Stimulated activated CD4-positive, alpha-beta T cell treated with anti-CD3 and anti-CD28 coated beads, Interleukin-1b, Interleukin-23, amount 100 ng/mL, for 4 hours (primary cell): Measurements from ENCODE around the gene NRP2.

Source experiments
- DNase-seq, 2 donors: peaks; one replicate each; pipeline ENCODE4 v3.0.0-alpha.2; 2020; ENCODE audit warnings: low read depth in 2 of 2

The NRP2 gene

DNA sequence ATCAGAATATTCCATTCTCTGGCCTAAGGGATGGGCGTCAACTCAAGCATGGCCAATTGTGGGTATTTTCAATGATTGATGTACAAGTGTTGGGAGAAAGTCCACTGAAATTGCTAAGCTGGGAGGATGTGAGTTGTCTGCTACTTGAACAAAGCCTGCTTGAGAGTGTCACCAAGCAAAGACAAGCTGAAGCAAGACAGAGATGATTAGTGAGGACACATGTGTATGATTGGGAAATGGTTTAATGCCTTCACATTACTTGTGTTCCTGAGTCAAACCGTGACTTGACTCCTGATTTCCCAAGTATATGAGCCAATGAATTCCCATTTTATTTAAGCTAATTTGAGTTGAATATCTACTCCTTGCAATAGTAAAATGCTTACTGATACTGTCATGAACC, 23.7 kb upstream of the NRP2 start:
- no peak for DNase-seq

DNA sequence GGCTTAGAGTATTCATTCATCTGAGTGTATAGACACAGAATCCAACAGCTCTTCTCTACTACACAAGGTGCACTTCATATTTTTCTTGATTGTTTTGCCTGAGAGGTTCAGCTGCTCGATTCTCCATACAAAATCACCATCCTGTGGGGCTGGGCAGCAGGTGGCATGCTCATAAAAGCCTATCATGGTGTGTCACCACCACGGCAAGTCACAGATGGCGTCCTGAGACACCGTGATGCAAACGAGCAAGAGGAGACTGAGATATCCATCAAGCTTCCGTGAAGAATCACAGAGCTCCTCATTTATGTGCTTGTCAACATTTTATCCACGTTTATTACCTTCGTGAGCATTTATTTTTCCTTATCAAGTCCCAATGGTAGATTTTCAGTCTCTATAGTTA, 22.4 kb upstream of the NRP2 start:
- DNase-seq = no peak

DNA sequence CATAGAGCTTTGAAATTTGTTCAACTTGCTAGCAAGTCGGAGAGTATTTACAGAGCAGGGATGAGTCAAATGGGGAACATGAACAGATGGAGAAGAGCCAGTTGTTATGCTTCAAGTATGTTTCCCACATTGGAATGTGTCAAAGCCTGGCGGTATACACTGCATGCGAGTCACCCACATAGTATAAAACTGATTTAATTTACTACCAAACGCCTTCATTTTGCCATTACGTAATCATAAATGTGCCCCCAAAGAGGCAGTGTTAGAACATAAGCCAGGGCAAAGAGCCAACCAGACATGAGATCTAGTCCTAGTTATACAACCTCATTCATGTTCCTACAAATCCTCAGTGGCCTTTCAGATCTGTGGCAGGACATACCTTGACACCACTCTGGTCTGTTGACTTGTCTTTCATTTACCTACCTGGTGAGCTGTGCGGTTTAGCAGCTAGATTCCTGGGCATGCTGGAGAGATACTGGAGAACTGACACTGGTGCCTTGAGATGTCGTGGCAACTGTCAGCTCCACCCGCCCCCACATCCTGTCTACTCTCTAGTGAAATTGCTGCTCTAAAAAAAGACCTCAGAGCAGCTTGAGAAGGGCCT, 21.7 kb upstream of the NRP2 start:
- DNase-seq = peak in 1 of 2 donors; percentile 30

DNA sequence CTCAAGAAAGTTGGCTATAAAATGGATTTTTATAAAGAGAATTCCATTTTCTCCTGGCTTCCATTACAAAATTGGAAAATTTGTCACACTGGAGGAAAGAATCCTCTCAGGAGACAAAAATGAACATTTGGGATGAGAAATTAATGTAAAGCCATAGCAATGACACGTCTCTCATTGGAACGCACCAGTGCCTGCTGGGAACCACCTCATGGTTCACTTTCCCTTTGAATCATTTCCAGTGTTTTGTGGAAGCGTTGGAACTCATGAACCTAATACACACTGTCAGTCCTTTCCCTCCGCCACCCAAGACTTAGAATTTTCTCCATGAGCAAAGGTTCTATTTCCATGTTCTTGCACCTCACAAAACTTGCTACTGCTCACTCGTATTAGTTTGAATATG, 21.0 kb upstream of the NRP2 start:
- no peak for DNase-seq

DNA sequence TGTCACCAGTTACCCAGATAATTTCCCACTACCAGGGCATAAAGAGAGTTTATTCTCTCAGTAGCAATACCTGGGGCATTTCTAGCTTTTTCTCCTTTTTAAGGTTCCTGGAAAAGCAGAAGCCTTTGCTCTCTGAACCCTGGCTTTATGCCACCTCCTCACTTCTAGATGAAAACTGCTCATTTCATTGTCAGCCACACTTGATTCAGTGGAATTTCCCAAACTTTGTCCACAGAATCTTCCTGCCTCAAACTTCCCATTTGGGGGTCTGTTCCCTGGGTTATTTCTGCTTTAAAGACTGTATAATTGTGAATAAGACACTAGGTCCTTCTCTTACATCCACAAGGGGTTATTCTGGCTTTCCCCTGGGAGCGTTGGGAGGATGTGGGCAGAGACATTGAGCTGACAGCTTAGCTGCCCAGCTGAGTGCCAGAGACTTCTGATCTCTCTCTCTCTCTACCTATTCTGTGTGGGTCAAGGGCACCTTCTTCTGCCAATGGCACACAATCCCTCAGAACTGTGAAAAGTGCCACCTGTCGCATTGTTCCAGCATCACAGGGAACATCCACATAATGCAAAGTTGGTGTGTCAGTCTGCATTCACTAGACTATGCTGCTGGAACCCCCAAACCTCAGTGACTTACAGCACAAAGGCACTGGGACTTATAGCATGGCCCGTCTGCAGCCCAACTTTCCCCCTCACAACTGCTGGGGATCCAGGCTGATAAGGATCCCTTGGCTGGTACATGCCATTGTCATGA, 19.9 kb upstream of the NRP2 start:
- DNase-seq = no peak

DNA sequence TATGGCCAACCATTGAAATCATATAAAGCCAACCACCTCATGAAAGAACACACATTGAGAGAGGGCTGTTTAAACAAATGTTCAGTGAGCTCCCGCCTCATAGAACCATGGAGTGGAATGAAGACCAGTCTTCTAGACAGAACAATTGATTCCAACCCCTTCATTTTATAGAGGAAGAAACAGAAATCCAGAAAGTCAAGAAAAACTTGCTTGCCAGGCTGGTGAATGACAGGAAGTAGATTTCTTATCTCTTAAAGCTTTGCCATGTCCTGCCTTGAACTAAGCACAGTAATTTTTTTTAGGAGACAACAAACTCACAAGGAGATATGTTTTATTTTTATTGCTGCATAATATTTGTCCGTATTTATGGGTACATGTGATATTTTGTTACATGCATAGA, 16.5 kb upstream of the NRP2 start:
- DNase-seq = no peak

DNA sequence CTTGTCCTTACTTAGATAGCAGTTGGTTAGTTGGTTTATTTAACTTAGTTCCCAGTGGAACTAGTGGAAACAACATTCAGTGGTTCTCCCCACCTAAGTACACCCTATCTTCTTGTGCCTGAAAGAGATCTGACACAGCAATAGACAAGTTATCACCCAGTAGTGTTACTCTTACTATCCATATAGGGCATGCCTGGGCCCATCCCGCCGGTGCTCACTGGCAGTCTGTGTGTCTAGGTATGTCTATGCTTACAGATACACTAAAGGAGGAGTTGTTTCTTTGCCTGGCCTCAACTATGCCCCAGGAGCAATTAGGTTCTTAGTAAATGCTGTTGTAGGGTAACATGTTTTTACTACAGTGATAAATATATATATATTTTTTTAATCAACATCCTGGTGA, 12.0 kb upstream of the NRP2 start:
- no peak for DNase-seq

DNA sequence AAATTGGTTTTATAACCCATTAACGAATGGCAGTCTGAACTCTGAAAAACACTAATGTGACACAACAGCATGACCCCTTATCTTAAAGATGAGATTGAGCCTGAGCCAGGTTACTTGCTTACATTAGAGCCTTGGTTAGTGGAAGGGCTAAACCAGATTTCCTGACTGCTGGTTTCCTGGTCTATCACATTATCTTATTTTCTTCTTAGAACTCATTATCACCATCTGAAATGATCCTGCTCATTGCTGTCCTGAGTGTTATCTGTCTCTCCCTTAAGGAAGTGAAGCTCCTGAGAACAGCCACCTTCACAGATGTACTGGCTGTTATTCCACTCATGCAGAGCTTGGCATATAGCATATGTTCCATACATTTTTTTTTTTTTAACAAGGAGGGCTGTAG, 9.0 kb upstream of the NRP2 start:
- no peak for DNase-seq

DNA sequence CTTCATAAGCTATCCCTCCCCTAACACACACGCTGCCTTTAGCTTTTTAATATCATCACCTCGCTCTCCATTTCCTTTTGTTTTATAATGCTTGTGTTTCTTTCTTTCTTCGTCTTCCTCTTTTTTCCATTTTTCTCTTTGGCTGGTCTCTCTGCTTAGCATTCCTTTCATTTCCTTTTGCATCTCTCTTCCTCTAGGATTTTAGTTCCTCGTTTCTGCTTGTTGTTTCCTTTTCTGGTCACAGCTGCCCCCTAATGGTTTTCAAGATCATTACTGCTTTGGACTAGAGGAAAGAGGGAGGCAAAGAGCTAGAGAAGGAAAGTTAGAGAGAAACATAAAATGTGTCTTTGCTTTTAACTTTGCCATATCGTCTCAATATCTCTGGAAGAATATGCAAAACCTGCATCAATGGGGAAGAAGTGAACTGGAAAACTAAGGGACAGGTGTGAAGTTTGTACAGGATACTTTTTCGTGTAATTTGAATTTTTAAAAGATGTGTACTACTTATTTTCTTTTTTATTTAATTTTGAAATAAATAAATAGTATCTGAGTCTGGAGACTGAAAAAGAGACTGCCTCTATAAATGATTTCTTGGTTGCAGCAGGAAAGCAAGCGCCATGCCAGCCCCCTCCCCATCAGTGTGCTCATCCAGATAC, 6.3 kb upstream of the NRP2 start:
- DNase-seq = no peak

DNA sequence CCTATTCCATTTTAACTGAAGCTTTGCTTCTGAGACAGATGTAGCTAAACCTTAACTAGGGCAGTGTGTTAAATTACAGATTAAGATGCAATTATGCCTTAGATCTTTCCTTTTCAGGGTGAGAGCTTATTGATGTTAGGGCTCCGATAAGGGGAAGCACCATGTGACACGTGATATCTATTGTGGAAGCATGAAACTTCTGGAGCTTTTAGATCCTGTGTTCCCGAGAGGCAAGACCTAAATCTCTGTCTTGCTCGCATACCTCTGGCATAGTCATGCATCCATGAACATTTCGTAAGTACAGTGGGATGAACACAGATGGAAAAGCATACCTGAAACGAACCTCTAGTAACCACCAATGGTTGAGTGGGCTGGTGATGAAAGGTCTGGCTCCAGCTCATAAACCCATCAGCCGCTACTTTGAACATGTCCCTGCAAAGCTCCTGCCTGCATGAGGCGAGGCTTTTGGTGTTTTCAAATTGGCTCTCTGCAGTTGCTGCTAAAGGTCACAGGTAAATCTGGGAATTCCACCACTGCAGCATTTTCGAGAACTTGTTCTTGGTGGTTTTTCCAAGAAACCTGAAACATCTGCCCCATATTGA, 3.7 kb upstream of the NRP2 start:
- DNase-seq = no peak

DNA sequence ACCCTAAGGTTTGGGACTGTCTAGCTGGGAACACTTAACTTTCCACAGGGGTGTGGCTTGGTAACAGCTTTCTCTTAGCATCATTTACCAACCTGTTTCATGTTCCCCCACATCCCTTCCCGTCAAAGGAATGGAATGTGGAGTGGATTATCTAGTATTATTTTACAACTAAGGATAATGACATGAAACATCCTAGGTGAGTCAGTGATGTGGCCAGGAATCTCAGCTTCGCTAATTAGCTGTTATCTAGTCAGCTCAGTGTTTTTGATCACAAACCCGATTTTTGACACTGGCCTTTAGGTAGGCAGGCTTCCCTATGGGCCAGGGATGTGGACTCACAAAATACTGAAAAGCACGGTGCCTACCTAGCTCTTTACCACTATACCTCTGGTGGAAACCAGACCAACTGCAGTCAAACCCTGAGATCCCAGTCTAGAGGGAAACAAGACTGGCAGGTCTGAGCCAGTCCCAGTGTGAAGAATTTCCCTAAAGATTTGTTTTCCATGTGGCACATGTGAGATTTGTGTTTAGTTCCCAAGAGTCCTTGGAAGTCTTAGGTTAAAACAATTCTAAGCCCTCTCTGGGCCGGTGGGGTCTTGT, 2.8 kb upstream of the NRP2 start:
- no peak for DNase-seq

DNA sequence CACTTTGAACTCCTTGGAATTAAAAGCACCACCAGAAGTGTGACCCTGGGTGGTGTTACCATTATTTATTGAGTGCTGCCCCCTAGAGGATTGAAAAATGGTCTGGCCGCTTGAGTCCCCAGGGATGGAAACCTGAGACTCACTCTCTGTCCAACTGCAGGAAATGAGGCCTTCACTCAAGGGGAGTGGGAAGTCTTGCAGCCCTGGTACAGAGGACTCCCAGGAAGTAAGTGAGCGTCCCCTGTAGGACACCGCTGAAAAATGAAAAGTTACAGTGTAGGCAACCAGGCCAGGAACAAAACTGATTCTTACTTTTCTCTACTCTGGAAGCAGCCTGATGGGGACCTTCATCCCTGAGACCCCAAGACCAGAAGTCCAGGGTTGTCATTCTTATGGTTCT, 2.2 kb upstream of the NRP2 start:
- DNase-seq = peak in 1 of 2 donors; percentile 35

DNA sequence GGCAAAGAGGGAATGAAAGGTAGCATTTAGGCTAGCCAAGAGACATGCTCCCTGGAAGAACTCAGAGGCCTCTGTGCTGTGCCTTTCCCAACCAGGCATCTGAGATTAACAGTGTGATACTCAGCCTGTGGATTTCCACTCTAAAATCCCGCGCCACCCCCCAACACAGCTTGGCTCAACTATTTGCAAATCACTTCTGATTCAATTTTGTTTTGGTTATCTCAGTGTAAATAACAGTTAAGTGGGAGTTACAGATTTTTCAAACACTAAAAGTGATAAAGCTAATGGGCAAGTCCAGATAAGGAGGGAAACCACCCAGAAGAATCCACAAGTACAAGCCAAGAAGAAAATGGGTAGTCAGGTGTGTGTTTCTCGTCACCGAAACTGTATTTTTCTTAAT, 1.4 kb upstream of the NRP2 start:
- no peak for DNase-seq

DNA sequence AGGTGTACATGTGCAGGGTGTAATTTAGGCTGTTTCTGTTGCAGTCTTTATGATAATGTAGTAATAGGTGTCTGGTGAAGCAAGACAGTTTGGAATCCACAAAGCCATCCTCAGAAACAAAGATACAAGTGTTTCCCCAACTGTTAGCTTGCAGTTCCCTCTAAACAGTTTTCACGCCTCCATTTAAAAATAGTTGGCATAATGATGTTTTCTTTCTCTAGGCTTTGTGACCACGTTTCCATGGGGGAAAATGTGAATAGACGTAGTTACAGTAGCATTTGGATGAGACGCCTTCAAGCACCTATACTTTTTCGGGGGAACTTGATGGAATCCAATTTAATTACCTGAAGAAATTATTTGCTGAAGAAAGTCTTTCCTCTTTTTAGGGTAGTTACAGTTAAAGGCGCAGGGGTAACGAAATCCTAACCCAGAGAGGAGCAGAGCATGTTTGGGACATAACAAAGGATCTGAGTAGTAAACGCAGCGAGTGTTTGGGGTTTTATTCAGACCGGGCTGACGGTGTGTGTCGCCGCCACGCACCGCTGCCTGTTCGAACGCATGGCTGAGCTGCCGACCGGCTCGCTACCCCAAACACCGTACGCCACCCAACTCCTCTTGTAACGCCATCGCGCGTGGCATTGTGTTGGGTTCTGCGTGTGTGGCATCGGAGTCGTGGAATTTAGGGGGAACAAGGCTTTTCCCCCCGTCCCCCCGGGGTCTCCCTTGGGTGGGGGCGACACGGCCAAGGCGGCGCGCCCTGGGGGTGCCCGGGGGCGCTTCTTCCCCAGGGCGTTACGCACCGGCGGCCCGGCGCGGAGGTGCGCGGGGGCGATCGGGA, 681 bp upstream of the NRP2 start:
- DNase-seq = no peak

DNA sequence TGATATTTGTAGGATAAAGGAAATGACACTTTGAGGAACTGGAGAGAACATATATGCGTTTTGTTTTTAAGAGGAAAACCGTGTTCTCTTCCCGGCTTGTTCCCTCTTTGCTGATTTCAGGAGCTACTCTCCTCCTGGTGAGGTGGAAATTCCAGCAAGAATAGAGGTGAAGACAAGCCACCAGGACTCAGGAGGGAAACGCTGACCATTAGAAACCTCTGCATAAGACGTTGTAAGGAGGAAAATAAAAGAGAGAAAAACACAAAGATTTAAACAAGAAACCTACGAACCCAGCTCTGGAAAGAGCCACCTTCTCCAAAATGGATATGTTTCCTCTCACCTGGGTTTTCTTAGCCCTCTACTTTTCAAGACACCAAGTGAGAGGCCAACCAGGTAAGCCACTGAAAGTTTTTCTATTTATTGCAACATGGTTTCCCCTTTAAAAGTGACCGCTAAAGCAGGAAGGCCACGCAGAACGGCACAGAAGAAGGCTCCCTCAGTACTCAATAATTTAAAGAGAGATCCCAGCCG, 735 bp downstream of the NRP2 start:
- no peak for DNase-seq

DNA sequence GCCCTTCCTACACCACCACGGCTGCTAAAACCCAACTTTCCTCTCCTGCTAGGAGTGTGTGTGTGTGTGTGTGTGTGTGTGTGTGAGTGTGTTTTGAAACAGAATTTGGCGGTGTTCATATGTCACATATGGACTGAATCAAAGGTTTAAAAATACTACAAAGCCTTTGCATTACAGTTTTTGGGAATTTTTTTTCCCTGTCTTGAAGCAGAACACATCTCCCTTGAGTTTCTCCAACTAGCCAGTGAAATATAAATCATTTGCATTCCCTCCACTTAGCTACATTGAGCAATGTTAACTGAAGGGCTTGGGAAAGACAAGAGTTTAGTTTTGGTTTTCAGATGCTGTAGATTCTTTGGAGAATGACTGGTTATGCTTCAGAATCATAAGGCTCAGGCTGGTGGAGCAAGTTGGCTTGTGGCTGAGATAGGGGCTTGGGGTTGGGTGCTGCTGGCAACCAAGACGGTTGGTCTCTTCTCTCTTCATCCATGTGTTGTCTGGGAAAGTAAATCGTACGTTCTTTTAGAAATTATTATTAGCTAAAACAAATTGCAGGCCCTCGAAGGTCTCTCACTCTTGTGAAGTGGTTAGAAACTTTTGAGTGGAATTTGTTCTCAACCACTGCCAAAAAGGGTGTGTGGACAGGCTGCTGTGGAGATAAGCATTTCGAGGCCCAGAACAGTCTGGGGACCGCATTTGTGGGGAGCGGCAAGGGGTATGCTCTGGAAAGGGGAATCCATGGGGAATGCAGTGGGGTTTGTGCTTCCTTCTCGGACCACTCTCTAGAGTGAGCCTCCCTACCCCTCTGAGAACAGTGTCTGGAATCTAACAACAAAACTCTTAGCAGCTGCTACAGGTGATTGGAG, 1.4 kb downstream of the NRP2 start:
- DNase-seq = no peak

DNA sequence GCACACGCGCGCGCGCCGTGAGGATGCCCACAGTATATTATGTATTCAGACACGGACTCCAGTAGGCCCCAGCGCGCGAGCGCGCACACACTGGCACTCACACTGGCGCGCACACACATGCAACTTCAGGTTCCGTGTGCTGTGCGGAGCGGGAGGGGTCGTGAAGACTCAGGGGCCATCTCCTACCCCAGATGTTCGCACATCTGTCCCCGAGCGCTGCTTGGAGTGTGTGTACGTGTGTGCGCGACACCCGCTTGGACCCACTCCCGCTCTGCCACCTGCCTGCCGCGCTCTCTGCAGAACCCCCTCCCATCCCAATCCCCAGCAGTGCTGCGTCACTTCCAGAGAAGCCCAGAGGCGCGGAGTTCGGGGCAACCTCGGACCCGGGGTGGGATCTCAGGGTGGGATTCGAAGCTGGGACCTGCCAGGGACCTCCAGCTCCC, 2.6 kb downstream of the NRP2 start:
- no peak for DNase-seq

DNA sequence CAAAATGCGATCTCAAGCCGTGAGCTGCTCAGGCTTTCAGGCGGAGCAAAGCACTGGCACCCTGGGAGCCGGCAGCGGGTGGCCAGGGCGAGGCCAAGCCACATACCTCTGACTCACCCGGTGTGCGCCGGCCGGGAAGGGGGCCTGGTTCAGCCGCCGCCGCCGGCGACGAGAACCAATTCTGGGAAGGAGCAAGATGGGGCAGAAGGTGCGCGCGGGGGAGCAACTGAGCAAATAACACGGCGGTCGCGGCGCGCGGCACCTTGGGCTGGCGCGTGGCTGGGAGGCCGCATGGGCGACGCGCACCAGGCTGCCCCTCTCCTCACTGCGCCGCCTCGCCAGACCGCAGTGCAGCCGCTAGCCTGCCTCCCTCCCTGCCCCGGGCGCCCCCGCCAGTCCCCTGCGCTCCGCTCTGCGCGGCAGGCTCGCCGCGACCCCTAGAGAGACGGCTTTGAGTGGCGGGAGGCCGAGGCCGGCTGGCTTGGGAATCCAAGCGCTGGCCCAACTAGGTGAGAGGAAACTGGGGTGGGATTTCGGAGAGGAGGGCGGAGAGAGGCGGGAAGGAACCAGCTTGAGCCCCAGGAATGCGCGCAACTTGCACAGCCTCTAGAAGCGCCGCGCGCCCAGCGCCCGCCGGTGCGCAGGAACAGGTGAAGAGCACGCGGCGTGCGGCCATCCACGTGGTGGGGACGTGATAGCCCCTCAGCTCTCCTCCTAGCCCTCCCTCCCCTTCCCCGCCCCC, 3.2 kb downstream of the NRP2 start:
- no peak for DNase-seq

DNA sequence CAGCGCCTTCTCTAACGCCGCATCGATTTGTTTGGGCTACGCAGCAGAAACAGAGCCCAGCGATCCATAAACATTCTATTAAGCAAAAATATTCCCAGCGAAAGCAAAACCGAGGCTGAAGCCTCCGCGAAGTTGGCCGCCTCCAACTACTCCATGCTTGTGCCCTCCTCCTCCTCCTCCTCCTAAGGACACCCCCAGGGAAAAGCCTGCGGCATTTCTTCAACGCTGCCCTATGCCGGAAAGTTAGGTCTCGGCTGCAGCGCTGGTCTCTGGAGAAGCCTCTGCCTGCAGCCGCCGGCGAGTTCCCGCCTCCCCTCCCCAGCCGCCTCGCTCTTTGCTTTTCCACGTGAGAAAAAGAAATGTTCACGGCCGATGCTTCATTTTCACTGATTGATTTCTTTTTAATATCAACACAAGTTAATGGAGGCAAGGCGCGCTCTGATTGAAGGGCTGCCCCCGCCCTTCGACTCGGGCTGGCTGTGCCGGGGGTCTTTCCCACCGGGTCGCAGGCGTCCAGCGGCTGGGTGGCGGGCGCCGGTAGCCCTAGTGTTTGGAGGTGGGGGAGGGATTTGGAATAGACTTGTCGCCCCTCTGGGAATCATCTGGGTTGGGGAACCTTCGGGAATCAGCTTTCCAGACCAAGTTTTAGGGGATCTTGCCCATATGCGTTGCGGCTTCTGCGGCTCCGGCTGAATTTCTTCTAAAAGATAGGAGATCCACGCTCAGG, 3.9 kb downstream of the NRP2 start:
- no peak for DNase-seq
